OCI-LY1 (cell line): ENCODE results near the gene IRX2.

ENCODE experiments used
- CTCF ChIP-seq: fragments of 200-600 bp; sonication (generic), shearing (Covaris generic); IDR thresholded peaks from 2 replicates; pipeline ENCODE4 v1.5.1; 2017; ENCODE audit warnings: mild to moderate bottlenecking, antibody characterized with exemption, low read length, moderate library complexity, mixed read lengths
- EZH2 ChIP-seq: fragments of 200-600 bp; sonication (generic), shearing (Covaris generic); IDR thresholded peaks from 2 replicates; pipeline ENCODE4 v1.8.0; 2017; ENCODE audit warnings: borderline replicate concordance, mixed run types, mild to moderate bottlenecking, antibody characterized with exemption, low read length, moderate library complexity, mixed read lengths

- TF ChIP-seq CTCF (no peak), EZH2 (no peak)
Observed at GRCh38 chr5:2746561-2747032, 4.9 kb downstream of the IRX2 start.
